Measurements from ENCODE around the gene UGT2A3.

Gene UGT2A3

DNA sequence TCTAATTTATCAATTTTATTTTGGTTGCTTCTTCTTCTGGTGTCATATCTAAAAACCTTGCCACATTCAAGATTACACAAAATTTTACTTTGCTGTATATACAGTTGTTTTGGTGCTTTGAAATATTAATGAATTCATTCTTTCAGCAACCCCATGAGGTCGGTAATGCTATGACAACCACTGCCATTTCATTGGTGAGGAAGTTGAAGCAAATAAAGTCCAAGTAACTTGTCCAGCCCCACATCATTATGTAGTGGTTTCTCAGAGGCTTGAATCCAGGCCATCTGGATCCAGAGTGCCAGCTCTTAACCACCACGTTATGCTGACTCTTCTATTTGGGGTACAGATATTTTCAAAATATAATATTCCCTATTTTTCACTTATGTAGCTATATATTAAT, 42.2 kb downstream of the UGT2A3 start:
- DNase-seq: no peak

DNA sequence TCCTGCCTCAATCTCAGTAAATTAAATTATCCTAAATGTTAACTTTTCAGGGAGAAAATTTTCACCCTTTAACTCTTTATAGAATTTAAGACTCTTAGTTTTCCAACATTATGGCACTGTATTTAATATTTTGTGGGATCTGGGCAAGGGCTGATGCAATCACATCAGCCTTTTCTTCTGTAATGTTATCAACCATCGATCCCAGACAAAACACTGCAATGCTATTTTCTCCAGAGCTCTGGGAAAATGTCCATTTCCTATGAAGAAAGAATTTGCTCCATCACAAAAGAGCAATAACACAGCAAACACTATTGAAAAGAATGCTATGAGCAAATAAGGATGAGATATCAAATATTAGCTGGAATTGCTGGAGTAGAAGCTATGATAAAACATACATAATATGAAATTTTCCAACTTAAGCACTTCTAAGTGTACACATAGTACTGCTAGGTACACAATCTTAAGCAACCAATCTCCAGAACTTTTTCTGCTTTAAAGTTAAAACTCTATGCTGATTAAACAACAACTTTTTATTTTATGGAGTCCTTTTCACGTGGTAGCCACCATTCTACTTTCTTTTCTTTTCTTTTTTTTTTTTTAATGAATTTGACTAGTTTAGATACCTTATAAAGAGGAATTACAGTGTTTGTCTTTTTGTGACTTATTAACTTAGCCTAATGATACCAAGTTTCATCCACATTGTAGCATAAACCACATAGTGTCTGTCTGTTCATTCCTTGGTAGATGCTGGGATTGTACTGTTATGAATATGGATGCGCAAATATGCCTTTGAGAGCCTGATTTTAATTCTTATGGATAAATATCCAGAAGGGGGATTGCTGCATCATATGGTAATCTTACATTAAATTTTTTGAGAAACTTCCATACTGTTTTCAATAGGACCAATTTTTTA, 43.6 kb downstream of the UGT2A3 start:
- no peak for DNase-seq

DNA sequence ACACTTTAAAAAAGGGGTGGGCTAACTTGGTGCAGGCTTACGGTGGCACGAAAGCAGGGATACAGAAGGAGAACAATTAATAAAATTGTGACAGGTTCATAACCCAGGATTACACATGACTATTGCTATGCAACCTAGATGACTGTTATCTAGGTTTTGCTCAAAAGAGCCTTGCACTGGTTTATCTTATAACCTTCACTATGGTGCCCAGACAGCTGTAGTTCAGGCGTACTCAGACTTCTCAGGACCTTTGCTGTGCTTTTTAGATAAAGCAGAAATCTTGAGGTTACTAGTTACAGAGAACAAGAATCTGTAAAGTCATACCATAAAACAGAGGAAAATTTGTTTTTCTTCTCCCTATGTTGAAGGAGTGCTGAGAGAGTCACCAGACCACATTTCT, 44.4 kb downstream of the UGT2A3 start:
- DNase-seq: no peak

DNA sequence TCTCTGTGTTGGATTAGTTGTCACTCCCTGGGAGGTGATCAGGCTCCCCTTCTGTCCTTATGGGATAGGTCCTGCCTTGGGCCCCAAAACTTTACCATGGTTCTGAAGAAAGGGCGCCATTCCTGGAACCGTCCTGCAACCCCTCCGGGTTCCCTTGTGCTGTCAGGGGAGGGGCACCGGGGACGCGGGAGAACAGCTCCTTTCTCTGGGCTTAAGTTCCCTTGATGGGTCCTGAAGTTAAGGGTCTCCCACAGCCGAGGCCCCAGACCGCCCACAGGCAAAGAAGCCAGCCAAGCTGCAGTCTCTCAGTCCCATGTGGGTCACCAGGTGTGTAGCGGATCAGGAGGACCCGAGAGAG, 44.8 kb downstream of the UGT2A3 start:
- no peak for DNase-seq

DNA sequence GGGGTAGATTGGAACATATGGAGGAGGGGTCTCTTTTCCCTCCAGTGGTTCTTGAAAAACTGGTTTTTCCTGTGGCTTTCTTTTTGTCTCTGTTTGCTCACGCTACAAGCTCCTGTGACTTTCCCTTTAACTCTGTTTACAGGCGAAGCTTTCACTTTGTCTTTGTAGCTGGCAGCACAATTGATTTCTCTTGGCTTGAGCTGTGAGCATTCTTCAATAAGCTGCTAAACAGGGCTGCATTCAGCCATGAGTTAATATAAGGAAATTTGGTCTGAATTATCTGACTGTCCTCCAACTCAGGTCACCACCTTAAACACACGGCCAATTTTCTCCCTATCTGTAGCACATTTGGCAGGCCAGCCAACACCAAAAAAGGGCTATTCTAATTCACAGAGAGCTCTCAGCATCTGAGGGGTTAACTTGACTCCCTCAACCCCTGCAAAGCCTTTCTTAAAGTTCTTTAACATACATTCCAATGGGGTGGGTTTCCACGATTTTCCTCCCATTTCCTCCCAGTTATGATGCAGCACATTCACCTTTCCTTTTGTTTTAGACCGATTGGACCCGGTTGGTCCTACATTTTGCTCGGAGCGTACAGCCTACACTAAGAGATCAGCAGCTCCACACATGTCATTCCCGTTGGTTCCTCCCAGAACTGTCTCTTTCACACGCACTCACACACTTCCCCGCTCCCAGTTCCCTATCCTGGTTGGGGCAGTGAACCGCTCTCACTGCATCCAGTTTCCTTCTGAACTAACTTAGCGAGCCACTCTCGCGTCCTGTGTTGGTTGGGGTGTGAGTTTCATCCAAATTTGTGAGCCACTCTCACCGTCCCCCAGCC, 45.4 kb downstream of the UGT2A3 start:
- peak; percentile 25 for DNase-seq

DNA sequence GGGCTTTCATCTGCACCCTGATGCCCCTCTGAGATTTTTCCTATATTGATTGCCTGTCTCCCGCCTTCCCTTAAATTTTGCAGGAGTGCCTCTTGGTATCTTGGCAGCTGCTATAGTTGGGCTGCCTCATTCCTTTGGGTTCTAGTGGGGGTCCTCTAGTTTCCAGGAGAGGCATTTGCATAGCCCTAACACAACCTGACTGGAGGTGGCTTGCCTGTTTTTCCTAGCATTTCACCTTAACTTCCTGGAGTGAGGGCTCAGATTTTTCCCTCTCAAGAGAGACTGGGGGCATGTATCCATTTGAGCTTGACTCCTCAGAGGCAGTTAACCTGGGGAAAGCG, 46.0 kb downstream of the UGT2A3 start:
- DNase-seq: no peak

DNA sequence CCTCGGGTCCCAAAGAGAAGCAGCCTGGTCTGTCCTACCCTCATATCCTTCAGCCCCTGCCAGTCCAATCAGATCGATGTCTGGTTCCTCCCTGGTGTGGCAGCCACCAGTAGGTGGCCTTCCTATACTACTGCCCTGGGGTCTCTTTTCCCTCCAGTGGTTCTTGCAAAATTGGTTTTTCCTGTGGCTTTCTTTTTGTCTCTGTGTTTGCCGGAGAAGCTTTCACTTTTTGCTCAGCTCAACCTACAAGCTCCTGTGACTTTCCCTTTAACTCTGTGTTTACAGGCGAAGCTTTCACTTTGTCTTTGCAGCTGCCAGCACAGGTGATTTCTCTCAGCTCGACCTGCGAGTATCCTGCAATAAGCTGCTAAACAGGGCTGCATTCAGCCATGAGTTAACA, 46.8 kb downstream of the UGT2A3 start:
- DNase-seq: no peak

DNA sequence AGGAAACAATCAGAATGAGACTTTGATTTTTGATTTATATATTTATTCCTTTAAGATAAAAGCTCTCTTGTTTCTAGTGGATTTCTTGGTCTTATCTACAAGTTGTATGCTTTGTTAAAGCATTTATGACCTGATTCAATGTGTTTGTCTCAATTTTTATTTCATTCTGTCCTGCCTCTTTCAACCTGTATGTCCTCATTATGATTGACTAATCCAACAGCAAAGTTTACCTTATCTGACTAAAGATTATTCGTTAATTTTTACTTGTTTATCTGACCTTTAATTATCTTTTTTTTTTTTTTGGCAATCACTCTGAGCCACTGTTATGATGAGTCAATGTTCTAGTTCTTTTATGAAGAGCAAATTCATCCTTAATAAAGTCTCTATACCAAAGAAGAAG, 54.9 kb downstream of the UGT2A3 start:
- DNase-seq: no peak

DNA sequence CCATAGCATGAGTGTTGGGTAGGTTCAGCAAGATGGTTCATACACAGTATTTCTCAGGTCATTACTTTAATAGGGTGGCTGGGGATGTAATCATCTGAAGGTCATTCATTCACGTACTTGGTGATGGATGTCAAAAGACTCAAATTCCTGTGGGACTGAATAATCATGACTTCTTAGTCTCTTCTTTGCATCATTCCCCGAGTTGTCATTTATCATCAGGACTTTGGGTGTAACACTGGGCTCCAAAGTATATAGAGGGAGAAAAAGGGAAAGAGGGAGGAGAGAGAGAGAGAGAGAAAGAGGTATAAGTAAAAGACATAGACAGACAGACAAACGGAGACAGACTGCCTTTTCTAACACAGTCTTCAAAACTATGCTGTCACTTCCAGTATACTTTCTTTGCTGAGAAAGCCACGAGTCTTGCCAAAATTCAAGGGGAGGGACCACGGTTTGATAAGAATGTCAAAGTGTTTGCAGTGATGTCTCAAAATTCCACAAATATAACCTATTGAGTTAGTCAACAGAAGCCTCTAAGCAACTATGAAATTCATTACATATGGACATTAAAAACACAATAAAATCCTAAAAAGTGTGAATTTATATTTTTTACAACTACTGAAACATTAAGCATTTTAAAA, 55.9 kb downstream of the UGT2A3 start:
- no peak for DNase-seq

DNA sequence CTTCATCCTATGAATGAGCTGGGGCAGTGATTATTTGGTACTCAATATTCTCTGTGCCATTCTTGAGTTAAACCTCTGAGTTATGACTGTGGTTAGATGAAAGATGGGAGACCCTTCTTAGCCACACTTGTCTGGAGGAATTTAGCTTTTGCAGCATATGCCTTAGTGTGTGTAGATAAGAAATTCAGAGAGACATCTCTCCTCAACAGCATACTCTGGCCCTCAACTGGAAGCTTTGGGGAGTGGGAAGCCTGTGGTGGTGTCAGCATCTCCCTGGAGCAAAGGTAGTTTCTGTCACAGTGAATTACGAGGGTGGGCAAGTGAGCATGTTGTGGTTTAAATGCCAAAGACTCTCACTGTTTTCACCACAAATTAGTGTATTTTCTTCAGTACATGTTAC, 58.7 kb downstream of the UGT2A3 start:
- DNase-seq: no peak

DNA sequence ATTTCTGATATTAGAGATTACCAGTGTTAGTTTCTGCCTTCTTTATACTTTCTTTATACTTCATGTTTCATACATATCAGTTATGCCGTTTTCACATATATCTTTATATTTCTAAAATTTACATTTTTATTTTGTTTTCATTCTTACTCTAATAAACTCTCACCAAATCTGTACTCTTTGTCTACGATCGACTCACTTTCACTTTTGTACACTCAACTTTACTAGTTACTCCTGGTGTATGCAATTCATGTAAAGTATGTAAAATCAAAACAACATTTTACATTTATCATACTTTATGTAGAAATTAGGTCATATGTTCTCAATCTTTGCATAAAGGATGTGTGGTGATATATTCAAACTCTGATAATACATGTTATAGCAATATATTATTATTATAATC, 59.9 kb downstream of the UGT2A3 start:
- no peak for DNase-seq

DNA sequence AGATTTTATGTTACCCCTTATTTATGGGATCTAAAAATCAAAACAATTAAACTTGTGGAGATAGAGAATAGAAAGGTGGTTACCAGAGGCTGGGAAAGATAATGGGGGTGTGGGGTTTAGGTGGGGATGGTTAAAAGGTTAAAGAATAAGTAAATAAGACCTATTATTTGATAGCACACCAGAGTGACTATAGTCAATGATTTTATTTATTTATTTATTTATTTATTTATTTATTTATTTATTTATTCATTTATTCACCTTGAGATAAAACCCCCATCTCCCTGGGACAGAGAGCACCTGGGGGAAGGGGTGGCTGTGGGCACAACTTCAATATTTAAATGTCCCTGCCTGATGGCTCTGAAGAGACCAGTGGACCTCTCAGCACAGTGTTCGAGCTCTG, 66.1 kb downstream of the UGT2A3 start:
- DNase-seq: no peak

DNA sequence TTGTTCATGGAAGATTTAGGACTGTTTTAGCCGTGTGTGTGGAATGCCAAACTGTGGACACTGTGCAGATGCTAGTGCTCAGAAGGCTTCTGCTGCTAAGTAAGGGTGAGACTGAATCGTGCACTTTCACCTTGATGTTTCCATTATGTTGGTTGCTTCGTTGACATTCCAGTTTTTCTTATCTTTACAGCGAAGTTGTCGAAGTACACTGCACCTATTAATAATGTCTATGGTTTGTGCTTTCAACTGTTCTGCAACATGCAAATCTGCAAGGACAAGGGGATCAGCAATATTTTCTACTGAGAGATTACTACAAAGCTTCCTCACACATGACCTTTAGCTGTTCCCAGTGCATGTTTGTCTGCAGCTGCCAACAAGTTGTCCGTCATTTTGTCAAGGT, 67.7 kb downstream of the UGT2A3 start:
- no peak for DNase-seq
